Uterus (tissue), 2 donors: ENCODE measurements around the gene ZNF814.
"Not testable (repeated sequence)": the region's sequence is repeated elsewhere in the genome, so short reads cannot be mapped to it uniquely, and the experiment has no call there.

Source experiments
- POLR2A ChIP-seq, 2 donors: fragments of 450-650 bp; IDR thresholded peaks; one replicate each; pipeline ENCODE4 v1.6.1; 2016; ENCODE audit warnings: antibody characterized with exemption in 2 of 2, mild to moderate bottlenecking in 1 of 2, moderate library complexity in 1 of 2
- TF ChIP-seq, protein P1 (sequence below), 4 experiments: fragments of 200-600 bp in 2 of 4; fragments of 450-650 bp in 2 of 4; sonication (generic) in 2 of 4; IDR thresholded peaks; one replicate each; pipeline ENCODE4 v1.5.1; 2016 to 2019; ENCODE audit warnings: antibody characterized with exemption in 4 of 4, mild to moderate bottlenecking in 2 of 4, moderate library complexity in 1 of 4

DNA sequence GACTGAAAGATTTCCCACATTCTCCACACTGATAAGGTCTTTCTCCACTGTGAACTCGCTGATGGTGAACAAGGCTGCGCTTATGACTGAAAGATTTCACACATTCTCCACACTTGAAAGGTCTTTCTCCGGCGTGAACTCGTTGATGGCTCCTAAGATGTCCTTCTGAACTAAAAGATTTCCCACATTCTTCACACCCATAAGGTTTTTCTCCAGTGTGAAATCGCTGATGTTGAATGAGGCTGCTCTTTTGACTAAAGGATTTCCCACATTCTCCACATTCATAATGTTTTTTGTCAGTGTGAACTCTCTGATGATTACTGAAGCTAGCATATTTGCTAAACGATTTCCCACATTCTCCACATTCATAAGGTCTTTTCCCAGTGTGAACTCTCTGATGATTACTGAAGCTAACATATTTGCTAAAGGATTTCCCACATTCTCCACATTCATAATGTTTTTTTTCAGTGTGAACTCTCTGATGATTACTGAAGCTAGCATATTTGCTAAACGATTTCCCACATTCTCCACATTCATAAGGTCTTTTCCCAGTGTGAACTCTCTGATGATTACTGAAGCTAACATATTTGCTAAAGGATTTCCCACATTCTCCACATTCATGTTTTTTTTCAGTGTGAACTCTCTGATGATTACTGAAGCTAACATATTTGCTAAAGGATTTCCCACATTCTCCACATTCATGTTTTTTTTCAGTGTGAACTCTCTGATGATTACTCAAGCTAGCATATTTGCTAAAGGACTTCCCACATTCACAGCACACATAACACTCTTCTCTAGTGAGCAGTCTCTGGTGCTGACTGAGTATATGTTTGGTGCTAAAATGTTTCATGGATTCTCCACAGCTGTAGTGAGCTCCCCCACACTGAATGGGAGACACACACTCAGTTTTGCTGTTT is 14.7 kb downstream of the ZNF814 start:
- TF ChIP-seq, protein P1, sequence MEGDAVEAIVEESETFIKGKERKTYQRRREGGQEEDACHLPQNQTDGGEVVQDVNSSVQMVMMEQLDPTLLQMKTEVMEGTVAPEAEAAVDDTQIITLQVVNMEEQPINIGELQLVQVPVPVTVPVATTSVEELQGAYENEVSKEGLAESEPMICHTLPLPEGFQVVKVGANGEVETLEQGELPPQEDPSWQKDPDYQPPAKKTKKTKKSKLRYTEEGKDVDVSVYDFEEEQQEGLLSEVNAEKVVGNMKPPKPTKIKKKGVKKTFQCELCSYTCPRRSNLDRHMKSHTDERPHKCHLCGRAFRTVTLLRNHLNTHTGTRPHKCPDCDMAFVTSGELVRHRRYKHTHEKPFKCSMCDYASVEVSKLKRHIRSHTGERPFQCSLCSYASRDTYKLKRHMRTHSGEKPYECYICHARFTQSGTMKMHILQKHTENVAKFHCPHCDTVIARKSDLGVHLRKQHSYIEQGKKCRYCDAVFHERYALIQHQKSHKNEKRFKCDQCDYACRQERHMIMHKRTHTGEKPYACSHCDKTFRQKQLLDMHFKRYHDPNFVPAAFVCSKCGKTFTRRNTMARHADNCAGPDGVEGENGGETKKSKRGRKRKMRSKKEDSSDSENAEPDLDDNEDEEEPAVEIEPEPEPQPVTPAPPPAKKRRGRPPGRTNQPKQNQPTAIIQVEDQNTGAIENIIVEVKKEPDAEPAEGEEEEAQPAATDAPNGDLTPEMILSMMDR (IDR thresholded peaks at IDR 0.05) = not testable (repeated sequence)
- TF ChIP-seq POLR2A (IDR thresholded peaks at IDR 0.05) = not testable (repeated sequence)
